Activated CD4-positive, alpha-beta T cell treated with anti-CD3 and anti-CD28 coated beads for 4 hours (primary cell): ENCODE data around the gene NHERF2.
"Not testable (repeated sequence)": the region's sequence is repeated elsewhere in the genome, so short reads cannot be mapped to it uniquely, and the experiment has no call there.

Experiments used
- DNase-seq, 2 donors: peaks; one replicate each; pipeline ENCODE4 v3.0.0-alpha.2; 2020

NHERF2 gene

DNA sequence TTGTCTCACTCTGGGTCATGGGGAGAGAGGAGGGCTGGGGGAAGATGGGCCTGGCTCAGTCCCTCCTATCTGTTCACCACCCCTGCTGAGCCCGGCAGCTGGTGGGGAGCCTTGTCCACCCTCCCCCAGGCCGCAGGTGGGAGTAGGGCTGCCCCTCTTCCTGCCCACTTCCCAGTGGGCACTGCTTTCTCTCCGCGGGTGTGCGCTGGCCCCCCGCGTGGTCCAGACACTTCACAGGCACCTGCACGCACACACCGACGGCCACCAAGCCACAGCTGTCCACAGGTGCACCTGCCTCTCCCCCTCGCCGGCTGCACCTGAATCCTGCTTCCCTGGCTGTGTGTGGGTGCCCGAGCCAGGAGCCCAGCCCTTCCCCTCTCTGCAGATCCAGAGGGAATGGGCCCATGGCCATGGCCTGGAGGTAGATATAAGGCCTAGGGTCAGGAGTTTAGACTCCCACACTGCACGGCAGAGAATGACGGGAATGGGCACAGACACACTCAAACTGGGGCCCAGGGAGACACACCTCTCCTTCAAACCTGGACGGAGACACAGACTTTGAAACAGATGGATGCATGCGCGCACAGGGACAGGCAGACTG, 2.0 kb downstream of the NHERF2 start:
- DNase-seq: no peak

DNA sequence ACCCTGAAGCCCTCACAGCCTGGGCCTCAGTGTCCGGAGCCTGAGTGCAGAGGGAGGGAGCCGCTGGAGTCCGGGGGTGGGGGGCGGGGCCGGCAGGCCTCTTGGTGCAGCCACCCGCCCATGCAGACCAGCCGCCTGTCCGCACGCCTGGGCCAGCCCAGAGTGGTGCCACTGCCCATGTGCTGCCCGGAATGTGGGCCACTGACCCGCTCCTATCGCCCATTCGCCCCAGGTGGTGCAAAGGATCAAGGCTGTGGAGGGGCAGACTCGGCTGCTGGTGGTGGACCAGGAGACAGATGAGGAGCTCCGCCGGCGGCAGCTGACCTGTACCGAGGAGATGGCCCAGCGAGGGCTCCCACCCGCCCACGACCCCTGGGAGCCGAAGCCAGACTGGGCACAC, 2.6 kb downstream of the NHERF2 start:
- DNase-seq: no peak

DNA sequence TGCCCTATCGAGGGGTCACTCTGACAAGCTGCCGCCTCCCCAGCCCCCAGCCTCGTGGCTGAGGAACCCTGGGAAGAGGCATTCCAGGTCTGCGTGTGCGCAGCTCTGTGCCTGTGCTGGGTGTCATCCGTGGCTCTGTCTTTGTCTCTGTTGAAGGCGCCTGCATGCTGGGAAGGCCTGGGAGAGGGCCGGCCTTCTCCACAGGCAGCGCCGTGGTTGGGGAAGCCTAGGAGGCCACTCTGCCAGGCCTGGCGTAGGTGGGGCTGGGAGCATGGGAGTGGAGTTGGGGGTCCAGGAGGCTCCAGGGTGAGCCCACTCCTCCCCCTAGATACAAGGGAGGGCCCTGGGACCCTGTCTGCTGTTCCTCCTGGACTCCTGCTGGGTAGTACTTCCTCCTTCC, 3.3 kb downstream of the NHERF2 start:
- no peak for DNase-seq

DNA sequence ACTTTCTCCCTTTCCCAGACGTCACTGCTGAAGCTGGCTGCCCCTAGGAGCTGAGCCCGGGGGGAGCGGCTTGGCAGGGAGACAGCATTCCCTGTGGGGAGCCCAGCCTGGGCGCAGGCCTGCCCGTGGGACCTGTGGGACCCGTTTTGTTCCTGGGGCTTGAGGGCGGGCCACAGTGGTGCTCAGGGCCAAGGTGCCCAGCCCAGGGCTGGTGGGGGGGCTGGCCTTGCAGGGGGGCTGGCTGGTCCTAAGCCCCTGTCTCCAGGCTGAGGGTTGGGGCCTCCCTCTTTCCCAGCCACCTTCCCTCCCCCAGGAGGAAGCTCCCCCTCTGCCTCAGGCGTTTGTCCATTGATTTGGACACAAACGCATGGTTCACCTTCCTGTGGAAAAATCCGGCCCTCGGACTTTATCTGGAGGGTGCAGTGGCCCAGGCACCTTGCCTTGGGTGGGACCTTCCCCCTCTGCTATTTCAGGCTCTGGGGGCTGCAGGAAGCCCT, 4.4 kb downstream of the NHERF2 start:
- no peak for DNase-seq

DNA sequence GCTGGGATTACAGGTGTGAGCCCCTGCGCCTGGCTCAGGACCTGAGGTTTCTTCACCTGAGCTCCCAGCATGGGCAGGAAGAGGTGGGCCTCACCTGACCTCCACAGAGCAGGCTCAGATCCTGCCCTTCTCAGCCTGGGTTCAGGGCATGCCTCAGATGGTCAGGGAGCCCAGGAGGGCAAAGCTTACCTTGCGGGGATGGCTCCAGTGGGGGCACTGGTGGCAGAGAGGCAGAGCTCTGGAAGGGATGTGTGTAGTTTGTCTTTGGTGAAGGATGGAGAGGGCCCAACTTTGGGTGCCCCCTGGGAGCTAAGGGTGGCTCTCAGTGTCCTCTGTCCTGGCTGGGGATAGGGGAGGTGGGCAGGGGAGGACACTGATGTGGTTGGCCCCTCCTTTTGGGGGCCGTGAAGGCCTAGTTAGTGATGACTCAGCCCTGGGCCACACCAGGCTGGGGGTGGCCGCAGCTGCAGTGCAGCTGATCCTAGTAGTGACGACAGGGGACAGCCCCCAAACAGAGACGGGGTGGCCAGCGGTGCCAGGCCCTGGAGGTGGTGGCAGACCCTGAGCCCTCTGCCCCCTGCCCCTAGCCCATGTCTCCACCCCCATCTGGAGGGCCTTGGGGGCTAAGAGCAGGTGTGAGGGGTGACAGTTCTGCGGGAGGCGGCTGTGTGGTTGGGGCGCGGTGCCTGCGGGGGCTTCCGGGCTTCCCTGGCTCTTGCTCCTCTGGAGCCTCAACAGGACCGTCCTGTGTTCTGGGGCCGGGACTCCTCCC, 5.8 kb downstream of the NHERF2 start:
- no peak for DNase-seq

DNA sequence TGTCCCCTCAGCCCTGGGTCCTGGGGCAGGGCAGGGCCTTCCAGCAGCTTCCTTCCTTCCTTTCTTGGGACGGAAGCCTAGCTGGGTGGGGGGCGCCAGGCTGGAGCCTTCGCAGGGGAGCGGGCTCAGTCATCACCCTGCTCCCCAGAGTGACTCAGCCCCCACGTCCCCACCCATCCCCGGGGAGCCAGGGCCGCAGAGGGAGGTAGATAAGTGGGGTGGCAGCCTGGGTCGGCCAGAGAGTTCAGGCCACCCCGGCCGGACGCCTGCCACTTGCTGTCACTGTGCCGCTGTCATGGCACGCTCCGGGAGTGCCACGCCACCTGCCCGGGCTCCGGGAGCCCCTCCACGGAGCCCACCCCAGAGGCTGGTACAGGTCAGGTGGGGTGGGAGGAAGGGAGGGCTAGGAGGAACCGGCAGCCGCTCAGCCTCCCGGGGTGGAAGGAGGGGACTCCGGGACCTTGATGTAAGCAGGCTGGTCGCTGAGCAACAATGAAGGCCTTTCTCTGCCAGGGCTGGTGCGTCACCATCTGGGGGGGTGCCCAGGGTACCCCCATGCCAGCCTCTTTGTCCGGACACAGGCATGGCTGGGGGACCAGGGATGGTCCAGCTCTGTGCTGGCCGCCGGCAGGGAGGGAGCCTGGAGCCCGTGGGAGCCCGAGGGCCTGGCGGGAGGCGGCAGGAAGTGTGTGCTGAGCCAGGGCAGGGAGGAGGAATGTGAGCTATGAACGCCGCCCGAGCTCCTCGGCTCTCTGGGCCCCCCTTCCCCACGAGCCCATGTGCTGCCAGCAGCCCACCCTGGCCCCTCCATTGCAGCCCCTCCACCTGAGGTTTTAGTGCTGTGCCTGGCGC, 6.6 kb downstream of the NHERF2 start:
- DNase-seq: no peak

DNA sequence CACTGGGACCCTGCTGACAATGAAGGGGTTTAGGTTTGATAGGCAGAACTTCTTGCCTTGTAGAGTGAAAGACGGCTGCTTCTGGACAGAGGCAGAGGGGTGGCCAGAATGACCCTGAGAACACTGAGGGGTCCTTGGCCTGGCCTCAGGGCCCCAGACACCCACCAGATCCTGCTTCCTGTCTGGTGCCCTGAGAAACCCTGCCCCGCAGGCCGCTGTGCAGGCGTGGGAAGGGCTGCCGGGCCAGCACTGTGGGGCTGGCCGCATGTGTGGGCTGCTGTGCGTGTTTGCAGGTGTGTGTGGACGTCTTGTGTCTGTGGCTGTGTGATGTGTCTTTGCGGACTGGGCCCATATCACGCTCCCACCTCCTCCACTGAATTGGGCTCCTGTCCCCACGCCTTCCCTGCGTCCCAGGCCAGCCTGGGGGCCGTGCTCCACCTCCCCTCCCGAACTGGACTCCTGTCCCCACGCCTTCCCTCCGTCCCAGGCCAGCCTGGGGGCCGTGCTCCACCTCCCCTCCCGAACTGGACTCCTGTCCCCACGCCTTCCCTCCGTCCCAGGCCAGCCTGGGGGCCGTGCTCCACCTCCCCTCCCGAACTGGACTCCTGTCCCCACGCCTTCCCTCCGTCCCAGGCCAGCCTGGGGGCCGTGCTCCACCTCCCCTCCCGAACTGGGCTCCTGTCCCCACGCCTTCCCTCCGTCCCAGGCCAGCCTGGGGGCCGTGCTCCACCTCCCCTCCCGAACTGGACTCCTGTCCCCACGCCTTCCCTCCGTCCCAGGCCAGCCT, 7.4 kb downstream of the NHERF2 start:
- DNase-seq: not testable (repeated sequence)

DNA sequence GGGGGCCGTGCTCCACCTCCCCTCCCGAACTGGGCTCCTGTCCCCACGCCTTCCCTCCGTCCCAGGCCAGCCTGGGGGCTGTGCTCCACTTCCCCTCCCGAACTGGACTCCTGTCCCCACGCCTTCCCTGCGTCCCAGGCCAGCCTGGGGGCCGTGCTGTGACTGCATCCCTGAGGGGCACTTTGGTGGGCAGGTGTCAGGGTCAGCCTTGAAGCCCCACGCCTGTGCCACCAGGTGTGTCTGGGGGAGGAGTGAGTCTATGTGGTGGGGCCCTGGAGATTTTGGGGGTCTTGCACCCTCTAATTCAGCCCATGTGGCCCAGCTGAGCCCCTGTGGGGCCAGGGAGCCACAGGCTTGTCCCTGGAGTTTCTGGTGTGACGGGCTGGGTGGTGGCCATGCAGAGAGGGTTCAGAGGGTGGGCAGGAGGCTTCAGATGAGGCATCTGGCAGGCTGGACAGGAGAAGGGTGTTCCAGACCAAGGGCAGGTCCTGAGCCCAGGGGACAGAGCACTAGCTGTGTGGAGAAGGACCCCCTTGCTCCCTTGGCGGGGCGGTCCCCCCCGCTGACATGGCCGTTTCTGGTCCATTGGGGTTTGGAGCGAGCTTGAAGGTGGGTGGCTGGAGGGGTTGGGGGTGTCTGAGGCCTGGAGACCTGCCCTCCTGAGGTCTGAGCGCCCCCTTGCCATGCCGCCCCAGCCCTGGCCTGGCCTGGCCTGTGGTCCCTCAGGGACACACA, 8.2 kb downstream of the NHERF2 start:
- no peak for DNase-seq

DNA sequence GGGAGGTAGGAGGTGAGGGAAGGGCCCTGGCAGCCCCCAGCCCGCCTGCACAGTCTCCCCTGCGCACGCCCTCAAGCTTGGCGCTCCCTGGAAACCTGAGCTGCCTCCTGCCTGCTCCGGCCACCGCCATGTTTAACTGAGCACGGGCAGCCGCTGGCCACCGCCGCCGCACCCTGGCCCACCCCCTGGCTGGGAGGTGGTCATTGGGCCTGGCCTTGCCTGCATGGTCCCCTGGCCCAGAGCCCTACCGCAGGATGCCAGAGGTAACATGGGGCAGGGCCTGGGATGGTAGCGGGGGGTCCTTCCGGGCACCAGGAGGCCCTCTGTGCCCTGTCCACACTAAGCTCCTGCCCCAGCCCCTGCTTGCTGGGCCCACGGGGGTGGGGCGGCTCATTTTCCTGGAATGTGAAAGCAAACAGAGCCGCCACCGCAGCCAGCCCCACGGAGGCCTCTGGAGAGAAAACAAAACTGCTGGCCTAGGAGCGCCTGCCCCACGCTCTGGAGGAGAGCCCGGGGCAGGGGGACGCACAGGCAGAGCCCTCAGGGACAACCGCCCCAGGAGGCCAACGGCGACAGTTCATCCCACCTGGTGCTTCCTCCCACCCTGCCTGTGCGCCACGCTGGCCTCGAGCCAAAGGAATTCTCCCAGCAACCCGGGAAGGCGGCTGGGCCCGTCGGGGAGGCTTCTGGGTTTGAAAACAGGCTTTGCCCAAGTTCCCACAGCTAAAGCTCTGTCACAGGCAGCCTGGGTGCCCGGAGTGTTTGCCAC, 8.9 kb downstream of the NHERF2 start:
- DNase-seq: no peak

DNA sequence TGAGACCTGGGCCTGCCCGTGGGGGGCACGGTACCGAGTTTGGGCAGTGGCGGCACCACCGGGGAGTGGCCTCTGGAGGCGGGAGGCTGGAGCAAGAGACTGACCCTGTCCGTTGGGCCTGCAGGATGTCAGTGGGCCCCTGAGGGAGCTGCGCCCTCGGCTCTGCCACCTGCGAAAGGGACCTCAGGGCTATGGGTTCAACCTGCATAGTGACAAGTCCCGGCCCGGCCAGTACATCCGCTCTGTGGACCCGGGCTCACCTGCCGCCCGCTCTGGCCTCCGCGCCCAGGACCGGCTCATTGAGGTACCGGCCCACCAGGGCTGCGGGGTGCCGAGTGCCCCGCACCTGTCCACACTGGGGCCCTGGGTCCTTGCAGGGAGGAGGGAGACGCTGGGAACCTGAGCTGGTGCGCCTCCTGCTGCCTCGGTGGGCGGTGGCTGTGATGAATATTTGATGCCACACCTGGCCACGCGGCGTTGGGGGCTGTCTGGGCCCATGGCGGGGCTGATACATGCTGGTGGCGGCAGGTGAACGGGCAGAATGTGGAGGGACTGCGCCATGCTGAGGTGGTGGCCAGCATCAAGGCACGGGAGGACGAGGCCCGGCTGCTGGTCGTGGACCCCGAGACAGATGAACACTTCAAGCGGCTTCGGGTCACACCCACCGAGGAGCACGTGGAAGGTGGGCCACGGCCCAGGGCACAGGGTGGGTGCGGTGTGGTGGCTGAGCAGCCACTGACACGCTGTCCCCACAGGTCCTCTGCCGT, 9.7 kb downstream of the NHERF2 start:
- no peak for DNase-seq

DNA sequence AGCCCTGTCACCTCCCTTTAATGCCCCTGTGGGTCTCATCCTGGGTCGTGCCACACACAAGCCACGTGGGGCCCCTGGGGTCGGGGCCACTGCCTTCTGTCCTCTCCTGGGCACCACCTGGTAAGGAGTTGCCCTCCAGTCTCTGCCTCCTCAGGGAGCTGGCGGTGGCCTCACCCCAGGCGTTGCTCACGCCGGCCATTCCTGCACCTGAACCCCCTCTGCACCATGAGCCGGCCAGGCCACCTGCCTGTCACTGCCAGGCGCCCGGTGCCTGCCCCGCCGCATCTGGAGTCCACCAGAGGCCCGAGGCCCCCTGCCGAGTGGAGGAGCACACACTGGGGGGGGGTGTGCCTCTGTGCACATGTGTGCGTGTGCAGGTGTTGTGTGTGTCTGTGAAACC, 10.4 kb downstream of the NHERF2 start:
- DNase-seq: no peak

DNA sequence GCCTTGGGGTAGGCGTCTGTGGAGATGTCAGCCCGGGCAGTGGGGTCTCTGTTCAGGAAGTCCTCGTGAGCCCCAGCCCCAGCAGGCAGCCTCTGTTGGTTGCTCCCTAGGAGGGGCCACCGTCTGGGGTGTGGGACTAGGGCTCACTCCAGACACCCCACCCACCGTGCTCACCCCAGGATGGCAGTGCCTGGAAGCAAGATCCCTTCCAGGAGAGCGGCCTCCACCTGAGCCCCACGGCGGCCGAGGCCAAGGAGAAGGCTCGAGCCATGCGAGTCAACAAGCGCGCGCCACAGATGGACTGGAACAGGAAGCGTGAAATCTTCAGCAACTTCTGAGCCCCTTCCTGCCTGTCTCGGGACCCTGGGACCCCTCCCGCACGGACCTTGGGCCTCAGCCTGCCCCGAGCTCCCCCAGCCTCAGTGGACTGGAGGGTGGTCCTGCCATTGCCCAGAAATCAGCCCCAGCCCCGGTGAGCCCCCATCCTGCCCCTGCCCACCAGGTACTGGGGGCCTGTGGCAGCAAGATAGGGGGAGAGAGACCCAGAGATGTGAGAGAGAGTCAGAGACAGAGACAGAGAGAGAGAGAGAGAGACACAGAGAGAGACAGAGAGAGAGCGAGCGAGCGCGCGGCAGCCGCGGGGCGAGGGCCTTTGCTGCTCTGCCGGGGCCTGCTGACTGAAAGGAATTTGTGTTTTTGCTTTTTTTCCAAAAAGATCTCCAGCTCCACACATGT, 11.1 kb downstream of the NHERF2 start:
- DNase-seq: no peak

DNA sequence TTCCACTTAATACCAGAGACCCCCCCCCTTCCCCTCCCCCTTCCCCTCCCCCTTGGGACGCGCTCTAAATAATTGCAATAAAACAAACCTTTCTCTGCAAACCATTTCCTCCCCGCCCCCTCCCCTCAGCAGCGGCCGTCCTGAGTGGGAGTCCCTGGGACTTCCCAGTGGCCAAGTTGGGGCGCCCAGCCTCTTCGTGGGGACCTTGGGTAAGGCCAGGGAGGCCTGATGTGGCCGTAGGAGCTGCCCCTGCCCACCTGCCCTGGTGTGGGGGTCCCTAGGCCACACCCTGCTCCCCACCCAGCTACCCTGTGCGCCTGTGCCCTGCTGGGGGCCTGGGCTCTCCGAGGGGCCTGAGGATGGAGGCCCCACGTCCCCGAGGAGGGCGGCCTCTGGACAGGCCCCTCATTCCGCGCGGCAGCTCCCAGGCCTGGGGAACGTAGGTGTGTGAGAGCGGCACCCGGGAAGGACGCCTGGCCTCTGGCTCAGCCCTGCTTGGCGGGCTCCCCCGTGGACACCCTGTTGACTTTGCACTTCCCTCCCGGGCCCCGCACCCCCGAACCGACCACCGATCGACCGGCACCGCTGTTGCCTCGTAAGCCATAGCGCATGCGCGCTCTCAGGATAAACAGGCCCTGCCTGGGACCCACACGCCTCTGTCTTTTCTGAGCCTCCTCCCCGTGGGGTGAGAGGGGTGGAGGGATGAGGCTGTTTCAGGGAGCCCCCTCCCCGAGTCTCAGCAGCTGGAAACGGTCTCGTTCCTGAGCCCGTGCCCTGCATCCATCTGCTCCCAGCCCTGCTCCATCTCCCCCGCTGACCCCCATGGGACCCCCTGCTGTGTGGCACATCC, 11.9 kb downstream of the NHERF2 start:
- DNase-seq: no peak

DNA sequence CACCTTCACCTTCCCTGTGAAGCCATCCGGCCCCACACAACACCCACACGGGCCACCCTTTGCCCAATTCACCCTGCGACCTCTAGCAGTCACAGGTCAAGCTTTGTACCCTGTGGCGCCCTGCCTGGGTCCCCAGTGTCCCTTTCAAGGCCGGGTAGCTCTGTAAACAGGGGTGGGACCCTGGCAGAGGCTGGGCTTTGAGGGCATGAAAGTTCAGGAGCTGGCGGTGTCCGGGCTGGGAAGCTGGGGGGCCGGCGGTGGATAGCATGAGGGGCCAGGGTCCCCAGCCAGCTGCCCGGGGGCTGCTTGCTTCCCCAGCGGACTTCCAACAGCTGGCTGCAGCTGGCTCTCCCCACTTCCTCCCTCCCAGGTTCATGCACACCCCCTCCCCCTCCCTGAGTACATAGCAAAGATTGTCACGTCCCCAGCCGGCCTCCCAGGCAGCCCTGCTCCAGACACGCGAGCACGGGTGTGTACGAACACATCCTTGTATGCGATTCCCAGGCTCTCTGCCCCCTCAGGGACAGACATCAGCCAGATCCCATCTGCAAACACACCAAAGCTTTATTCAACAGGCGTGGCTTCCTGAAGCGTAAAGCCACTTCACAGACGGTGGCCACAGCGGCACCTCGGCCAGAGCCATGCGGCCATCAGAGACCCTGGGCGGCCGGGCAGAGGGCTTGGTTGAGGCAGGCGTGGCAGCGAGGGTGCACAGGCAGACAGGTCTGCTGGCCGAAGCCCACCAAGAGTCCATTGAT, 12.8 kb downstream of the NHERF2 start:
- no peak for DNase-seq

DNA sequence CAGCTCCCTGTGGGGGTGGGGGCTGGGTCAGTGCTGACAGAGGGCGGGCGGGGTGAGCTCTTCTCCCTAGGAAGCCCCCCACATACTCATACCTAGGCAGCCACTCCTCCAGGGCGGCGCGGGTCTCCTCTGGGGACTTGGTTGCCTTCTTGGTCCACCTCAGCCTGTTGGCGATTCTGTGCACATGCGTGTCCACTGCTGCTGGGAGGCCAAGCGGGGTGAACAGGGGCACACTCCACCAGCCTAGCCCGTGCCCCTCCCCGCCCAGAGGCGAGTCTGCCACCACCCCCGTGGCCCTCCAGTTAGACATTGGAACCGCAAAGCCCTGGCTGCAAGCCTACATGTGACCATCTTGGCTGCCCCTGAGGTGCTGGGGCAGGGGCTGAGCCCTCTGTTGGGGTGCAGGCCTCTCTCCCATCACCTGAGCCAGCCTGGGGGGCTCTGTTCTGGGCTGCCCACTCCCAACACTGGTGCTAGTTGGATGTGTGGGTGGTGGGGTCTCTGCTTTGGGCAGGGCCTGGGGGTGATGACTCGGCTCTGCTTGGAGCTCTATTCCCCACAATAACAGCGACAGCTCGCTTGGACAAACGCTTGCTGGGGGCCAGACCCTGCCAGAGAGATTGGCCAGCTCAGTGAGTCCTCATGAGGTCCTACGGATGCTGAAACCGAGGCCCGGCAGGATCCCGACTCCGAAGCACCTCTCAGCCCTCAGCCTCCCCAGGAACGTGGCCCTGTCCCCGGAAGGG, 13.5 kb downstream of the NHERF2 start:
- DNase-seq: no peak

DNA sequence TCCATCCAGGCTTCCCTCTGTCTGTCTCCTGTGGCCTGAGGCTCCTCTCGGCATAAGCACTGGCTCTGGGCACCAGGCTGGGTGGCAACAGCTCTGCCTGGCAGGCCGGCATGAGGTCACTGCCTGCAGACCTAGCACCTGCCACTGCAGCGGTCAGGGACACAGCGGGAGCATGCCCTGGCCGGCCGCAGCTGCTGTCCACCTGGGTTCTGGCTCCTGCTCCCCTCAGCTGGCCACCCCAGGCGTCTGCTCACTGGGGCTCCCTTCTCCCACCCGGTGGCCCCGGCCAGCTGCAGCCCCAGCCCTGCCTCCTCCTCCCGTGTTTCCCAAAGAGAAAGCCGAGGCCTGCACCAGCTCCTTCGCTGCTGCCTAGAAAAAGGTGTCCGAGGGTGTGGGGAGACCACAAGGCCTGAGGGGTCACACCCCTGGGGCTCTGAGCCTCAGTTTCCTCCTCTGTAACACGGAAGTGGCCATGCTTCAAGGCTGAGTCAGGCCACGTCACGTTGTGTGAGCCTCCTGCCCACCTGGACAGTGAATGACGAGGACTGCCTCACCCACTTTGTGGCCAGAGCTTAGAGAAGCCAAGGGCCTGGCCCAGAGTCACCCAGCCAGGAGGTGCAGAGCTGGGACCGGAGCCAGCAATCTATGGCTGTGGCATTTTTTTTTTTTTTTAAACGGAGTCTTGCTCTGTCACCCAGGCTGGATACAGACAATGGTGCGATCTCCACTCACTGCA, 14.3 kb downstream of the NHERF2 start:
- DNase-seq: no peak
